COLO668 (cell line): Measurements from ENCODE around the gene STXBP6.
"Not testable (repeated sequence)": the region's sequence is repeated elsewhere in the genome, so short reads cannot be mapped to it uniquely, and the experiment has no call there.

Experiments used
- DNase-seq: peaks from one replicate; lab custom pipeline; 2025; ENCODE audit not compliant: unreplicated experiment; lab: John Stamatoyannopoulos, UW

The STXBP6 gene

DNA sequence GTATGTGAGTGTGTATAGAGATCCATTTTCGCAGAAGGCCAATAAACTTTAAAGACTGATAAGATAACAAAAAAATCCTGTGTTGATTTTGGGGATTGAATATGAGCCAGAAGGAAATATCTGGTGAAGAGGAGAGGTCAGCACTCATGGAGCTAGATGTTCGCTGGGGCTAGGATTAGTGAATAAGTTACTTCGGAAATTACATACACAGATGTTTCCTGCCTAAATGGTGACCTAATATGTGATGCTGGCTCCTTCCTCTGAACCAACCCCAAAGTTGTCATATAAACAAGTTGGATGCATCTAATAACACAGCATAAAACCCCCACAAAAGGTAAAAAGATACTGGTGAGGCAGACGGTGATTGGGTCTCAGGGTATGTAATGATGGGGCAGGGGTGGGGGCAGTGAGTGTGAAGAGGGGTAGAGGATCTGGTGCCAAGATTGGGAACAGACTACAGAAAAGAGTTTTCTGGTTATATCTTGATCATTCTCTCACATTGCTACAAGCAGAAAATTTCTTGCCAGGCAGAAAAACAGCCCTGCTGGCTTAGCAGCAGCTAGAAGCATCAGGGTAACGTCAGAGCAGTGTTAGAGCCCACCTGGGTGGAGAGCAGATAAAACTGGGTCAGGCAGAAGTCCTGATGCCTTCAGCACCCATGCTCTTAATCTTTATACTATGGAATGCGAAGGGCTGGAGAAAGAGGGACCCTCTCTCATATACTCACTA is 275.6 kb downstream of the STXBP6 start:
- DNase-seq, result no peak

DNA sequence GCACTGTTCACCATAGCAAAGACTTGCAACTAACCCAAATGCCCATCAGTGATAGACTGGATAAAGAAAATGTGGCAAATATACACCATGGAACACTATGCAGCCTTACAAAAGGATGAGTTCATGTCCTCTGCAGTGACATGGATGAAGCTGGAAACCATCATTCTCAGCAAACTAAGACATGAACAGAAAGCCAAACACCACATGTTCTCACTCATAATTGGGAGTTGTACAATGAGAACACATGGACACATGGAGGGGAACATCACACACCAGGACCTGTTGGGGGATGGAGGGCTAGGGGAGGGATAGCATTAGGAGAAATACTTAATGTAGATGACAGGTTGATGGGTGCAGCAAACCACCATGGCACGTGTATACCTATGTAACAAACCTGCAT is 276.4 kb downstream of the STXBP6 start:
- not testable (repeated sequence) for DNase-seq

DNA sequence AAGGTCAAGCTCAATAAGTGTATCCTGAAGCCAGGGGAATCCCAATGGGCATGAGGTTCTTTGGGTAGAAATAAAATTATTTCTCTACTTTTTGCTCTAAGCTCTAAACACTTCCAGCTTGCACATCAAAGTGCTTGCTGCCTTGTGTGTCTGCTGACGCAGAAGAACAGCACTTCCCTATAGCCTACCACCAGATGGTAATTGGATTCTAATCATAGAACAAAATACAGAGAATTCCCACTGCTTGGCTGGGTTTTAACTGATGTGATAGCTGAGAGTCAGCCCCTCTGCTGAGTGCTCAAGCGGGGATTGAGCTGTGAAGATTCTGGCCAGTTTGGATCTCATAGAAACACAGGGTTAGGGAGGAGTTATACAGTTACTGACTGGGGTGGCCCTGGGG is 283.5 kb downstream of the STXBP6 start:
- no peak for DNase-seq

DNA sequence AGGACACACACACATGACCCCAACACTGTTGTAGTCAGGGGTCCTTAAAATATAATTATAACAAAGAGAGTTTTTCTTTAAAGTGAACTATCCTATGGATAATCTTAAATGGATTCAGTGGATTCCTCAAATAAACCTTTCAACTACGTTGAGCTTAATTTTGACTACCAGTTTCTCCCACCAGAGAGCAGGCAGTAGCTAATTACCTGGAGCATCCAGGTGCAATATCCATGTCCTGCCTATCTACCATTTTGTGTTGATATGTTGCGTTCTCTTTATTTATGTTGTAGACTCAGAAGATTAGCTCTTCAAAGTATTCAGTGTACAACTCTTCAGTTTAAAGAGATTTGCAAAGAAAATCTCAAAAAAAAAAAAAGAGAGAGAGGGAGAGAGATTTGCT is 288.8 kb downstream of the STXBP6 start:
- no peak for DNase-seq
